DND-41 (cell line): Measurements from ENCODE around the gene OLA1.

Experiments
- EZH2 ChIP-seq: IDR thresholded peaks from 3 replicates; pipeline ENCODE4 v1.6.1; 2012; ENCODE audit warnings: borderline replicate concordance, low read depth, mild to moderate bottlenecking, moderate library complexity, low read length, inconsistent platforms; ENCODE audit not compliant: severe bottlenecking
- TF ChIP-seq, protein P1 (sequence below): IDR thresholded peaks from 2 replicates; pipeline ENCODE4 v1.5.1; 2012; ENCODE audit warnings: borderline replicate concordance, low read length, moderate library complexity, mild to moderate bottlenecking; ENCODE audit not compliant: poor library complexity, severe bottlenecking; ENCODE audit errors: extremely low read depth

- no peak for TF ChIP-seq EZH2
- TF ChIP-seq, protein P1, sequence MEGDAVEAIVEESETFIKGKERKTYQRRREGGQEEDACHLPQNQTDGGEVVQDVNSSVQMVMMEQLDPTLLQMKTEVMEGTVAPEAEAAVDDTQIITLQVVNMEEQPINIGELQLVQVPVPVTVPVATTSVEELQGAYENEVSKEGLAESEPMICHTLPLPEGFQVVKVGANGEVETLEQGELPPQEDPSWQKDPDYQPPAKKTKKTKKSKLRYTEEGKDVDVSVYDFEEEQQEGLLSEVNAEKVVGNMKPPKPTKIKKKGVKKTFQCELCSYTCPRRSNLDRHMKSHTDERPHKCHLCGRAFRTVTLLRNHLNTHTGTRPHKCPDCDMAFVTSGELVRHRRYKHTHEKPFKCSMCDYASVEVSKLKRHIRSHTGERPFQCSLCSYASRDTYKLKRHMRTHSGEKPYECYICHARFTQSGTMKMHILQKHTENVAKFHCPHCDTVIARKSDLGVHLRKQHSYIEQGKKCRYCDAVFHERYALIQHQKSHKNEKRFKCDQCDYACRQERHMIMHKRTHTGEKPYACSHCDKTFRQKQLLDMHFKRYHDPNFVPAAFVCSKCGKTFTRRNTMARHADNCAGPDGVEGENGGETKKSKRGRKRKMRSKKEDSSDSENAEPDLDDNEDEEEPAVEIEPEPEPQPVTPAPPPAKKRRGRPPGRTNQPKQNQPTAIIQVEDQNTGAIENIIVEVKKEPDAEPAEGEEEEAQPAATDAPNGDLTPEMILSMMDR = no peak
These were observed 763 bp upstream of the OLA1 start for GRCh38 chr2:174248998-174249592.
